Measurements from ENCODE around the gene HPCAL1.

The HPCAL1 gene

GRCh38 chr2:10329580-10329879 lies 26.8 kb downstream of the HPCAL1 start:
- no peak overlapping the region for H3K4me3 ChIP-seq (ENCODE audit: low read depth, low read length)
- peaks cover 2% of the 10 kb centered on the region for H3K79me2 ChIP-seq (ENCODE audit: control insufficient read depth, insufficient read depth, low read length, poor library complexity)
- no peak overlapping the region for H3K9ac ChIP-seq (ENCODE audit: low read length)
- H3K4ac ChIP-seq (ENCODE audit: low read depth, low read length): peak overlapping the region; percentile 12
- no peak overlapping the region for H4K8ac ChIP-seq (ENCODE audit: low read depth, low read length)
- H2BK120ac ChIP-seq (ENCODE audit: insufficient read depth, low read length, poor library complexity): peak overlapping the region; percentile 1
- H3K4me1 ChIP-seq (ENCODE audit: control insufficient read depth in 1 of 2, insufficient read depth in 2 of 2, low read length in 2 of 2): peaks cover 28 to 32% of the 10 kb centered on the region in 2 experiments
- no peaks in the 10 kb centered on the region for H3K27me3 ChIP-seq (ENCODE audit: insufficient read depth, low read length)
- H4K91ac ChIP-seq (ENCODE audit: low read depth, low read length): peak overlapping the region; percentile 51
- no peak overlapping the region for H3K4me2 ChIP-seq (ENCODE audit: low read length)
- peaks cover 10% of the 10 kb centered on the region for H3K79me1 ChIP-seq (ENCODE audit: low read length)
- no peak overlapping the region for H4K12ac ChIP-seq (ENCODE audit: low read depth, low read length)
- no peak for DNase-seq
- H2BK12ac ChIP-seq (ENCODE audit: low read length): peak overlapping the region; percentile 56
- no CpG with 5 or more reads among the region's 6 CpGs for WGBS (ENCODE audit: extremely low coverage, insufficient coverage, insufficient read length)
- peak overlapping the region; percentile 43 for H2AK5ac ChIP-seq (ENCODE audit: low read length)
- no peaks in the 10 kb centered on the region for H3K9me3 ChIP-seq (ENCODE audit: insufficient read depth, low read depth, low read length)
- H3K14ac ChIP-seq (ENCODE audit: low read length): no peak overlapping the region
- peak overlapping the region; percentile 30 for H3K18ac ChIP-seq (ENCODE audit: low read length)
- no peak overlapping the region for H2AFZ ChIP-seq (ENCODE audit: insufficient read depth, low read length, poor library complexity)
- H3K36me3 ChIP-seq (ENCODE audit: control insufficient read depth in 1 of 2, insufficient read depth in 2 of 2, low read length in 2 of 2): no peaks in the 10 kb centered on the region
- no peak overlapping the region for H2BK5ac ChIP-seq (ENCODE audit: low read depth, low read length, poor library complexity)
- no peak overlapping the region for H3K23ac ChIP-seq (ENCODE audit: low read length)
- peak overlapping the region; percentile 20 for H3K27ac ChIP-seq (ENCODE audit: low read depth, low read length)

DNA sequence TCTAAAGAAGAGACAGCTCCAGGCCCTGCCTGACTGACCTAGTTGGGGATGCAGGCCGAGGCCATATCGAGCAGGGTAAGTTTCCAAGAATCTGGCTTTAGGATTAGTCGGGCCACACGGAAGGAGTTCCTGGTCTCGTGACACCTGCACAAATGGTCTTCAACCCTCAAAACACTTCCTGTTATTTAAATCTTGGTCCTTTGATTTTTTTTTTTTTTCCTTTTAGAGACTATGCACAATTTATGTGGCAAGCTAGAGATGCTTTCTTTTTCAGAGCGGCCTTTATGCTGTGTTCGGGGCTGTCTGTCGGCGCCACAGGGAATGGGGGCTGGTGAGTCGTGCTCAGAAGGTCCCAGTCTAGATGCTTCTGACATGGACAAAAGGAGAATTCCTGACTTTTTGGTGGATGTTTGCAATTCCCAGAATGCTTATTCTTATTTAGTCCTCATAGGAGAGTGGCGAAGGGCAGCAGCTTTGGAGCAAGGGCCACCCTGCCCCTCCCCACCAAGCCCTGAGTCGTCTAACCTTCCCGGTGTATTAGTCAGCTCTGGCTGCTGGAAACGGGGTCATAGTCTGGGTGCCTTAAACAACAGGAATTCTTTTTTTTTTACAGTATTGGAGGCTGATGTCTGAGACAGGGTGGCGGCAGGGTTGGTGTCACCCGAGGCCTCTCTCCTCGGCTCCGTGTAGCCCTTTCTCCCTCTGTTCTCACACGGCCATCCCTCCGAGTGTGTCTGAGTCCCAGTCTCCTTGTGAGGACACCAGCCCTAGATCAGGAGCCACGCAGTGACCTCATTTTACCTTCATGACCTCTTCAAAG lies 27.4 kb downstream of the HPCAL1 start:
- peak overlapping the region; percentile 39 for H3K18ac ChIP-seq (ENCODE audit: low read length)
- H4K12ac ChIP-seq (ENCODE audit: low read depth, low read length): no peak overlapping the region
- peak overlapping the region; percentile 26 for H2BK5ac ChIP-seq (ENCODE audit: low read depth, low read length, poor library complexity)
- no peaks in the 10 kb centered on the region for H3K27me3 ChIP-seq (ENCODE audit: insufficient read depth, low read length)
- peaks cover 28 to 32% of the 10 kb centered on the region in 2 experiments for H3K4me1 ChIP-seq (ENCODE audit: control insufficient read depth in 1 of 2, insufficient read depth in 2 of 2, low read length in 2 of 2)
- no peak overlapping the region for H3K4me2 ChIP-seq (ENCODE audit: low read length)
- H4K8ac ChIP-seq (ENCODE audit: low read depth, low read length): no peak overlapping the region
- H3K14ac ChIP-seq (ENCODE audit: low read length): peak overlapping the region; percentile 69
- peak overlapping the region; percentile 69 for H3K27ac ChIP-seq (ENCODE audit: low read depth, low read length)
- no peaks in the 10 kb centered on the region for H3K36me3 ChIP-seq (ENCODE audit: control insufficient read depth in 1 of 2, insufficient read depth in 2 of 2, low read length in 2 of 2)
- no peak overlapping the region for H2BK12ac ChIP-seq (ENCODE audit: low read length)
- no peak overlapping the region for H3K4me3 ChIP-seq (ENCODE audit: low read depth, low read length)
- no peak overlapping the region for H3K9ac ChIP-seq (ENCODE audit: low read length)
- H2AFZ ChIP-seq (ENCODE audit: insufficient read depth, low read length, poor library complexity): peak overlapping the region; percentile 6
- peak overlapping the region; percentile 34 for H3K4ac ChIP-seq (ENCODE audit: low read depth, low read length)
- DNase-seq: peak; percentile 95 to 97
- peaks cover 2% of the 10 kb centered on the region for H3K79me2 ChIP-seq (ENCODE audit: control insufficient read depth, insufficient read depth, low read length, poor library complexity)
- no peak overlapping the region for H3K23ac ChIP-seq (ENCODE audit: low read length)
- H3K79me1 ChIP-seq (ENCODE audit: low read length): peaks cover 10% of the 10 kb centered on the region
- WGBS (ENCODE audit: extremely low coverage, insufficient coverage, insufficient read length): no CpG with 5 or more reads among the region's 21 CpGs
- H3K9me3 ChIP-seq (ENCODE audit: insufficient read depth, low read depth, low read length): peaks cover under 1% of the 10 kb centered on the region
- no peak overlapping the region for H2AK5ac ChIP-seq (ENCODE audit: low read length)
- H2BK120ac ChIP-seq (ENCODE audit: insufficient read depth, low read length, poor library complexity): peak overlapping the region; percentile 3
- H4K91ac ChIP-seq (ENCODE audit: low read depth, low read length): peak overlapping the region; percentile 51

- Histone ChIP-seq H3K4me1 (ENCODE audit: control insufficient read depth in 1 of 2, insufficient read depth in 2 of 2, low read length in 2 of 2) (peaks cover 28 to 32% of the 10 kb centered on the region in 2 experiments), H4K91ac (ENCODE audit: low read depth, low read length) (peak overlapping the region; percentile 46), H3K79me2 (ENCODE audit: control insufficient read depth, insufficient read depth, low read length, poor library complexity) (peaks cover 2% of the 10 kb centered on the region), H2AK5ac (ENCODE audit: low read length) (peak overlapping the region; percentile 18), H3K23ac (ENCODE audit: low read length) (no peak overlapping the region), H3K4me2 (ENCODE audit: low read length) (no peak overlapping the region), H3K18ac (ENCODE audit: low read length) (peak overlapping the region; percentile 39), H3K9me3 (ENCODE audit: insufficient read depth, low read depth, low read length) (peaks cover 3% of the 10 kb centered on the region), H3K4me3 (ENCODE audit: low read depth, low read length) (no peak overlapping the region), H4K12ac (ENCODE audit: low read depth, low read length) (no peak overlapping the region), H3K4ac (ENCODE audit: low read depth, low read length) (peak overlapping the region; percentile 34), H2BK120ac (ENCODE audit: insufficient read depth, low read length, poor library complexity) (peak overlapping the region; percentile 3), H4K8ac (ENCODE audit: low read depth, low read length) (no peak overlapping the region), H3K36me3 (ENCODE audit: control insufficient read depth in 1 of 2, insufficient read depth in 2 of 2, low read length in 2 of 2) (no peaks in the 10 kb centered on the region), H3K27me3 (ENCODE audit: insufficient read depth, low read length) (no peaks in the 10 kb centered on the region), H3K14ac (ENCODE audit: low read length) (peak overlapping the region; percentile 69), H2BK12ac (ENCODE audit: low read length) (peak overlapping the region; percentile 51), H3K9ac (ENCODE audit: low read length) (no peak overlapping the region), H2BK5ac (ENCODE audit: low read depth, low read length, poor library complexity) (peak overlapping the region; percentile 26), H3K27ac (ENCODE audit: low read depth, low read length) (peak overlapping the region; percentile 69), H2AFZ (ENCODE audit: insufficient read depth, low read length, poor library complexity) (peak overlapping the region; percentile 6), H3K79me1 (ENCODE audit: low read length) (peaks cover 10% of the 10 kb centered on the region)
- DNase-seq: no peak
- no CpG with 5 or more reads among the region's 9 CpGs for WGBS (ENCODE audit: extremely low coverage, insufficient coverage, insufficient read length)
Observed at GRCh38 chr2:10330700-10331026, 28.0 kb downstream of the HPCAL1 start.

DNA sequence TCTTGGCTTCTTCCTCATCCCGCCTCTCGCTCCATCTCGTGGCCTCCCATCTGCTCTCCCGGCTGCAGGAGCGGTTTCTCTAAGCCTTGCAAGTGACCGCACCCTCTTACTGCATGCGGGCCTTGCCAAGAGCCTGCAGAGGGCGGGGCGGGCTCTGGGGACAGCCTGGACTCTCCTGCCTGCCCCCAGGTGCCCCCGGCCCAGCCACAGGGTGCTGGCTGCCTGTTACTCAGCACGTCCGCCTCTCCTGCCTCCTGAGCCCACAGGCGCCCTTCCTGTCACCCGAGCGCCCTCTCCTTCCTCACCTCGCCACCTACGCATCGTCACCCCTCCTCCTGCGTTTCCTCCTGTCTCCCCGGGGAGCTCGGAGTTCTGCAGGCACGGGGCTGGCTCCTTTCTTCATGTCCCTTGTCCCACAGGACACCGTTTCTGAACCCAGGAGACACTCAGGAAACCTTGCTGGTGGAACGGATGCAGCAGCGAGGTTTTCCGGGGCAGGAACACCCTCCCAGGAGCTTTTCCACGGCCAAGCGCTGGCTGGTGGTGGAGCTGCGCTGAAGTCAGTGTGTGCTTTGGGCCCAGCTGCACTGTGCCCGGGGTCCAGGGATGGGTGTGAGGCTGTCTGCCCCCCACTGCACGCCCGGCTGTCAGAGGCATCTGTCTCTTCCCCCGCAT lies 28.5 kb downstream of the HPCAL1 start:
- Histone ChIP-seq H3K9ac (ENCODE audit: low read length) (no peak overlapping the region), H3K27me3 (ENCODE audit: insufficient read depth, low read length) (no peaks in the 10 kb centered on the region), H4K8ac (ENCODE audit: low read depth, low read length) (peak overlapping the region; percentile 8), H3K79me2 (ENCODE audit: control insufficient read depth, insufficient read depth, low read length, poor library complexity) (peaks cover 2% of the 10 kb centered on the region), H3K4ac (ENCODE audit: low read depth, low read length) (peak overlapping the region; percentile 34), H2BK120ac (ENCODE audit: insufficient read depth, low read length, poor library complexity) (no peak overlapping the region), H2AFZ (ENCODE audit: insufficient read depth, low read length, poor library complexity) (no peak overlapping the region), H3K36me3 (ENCODE audit: control insufficient read depth in 1 of 2, insufficient read depth in 2 of 2, low read length in 2 of 2) (no peaks in the 10 kb centered on the region), H3K14ac (ENCODE audit: low read length) (no peak overlapping the region), H2AK5ac (ENCODE audit: low read length) (peak overlapping the region; percentile 18), H3K27ac (ENCODE audit: low read depth, low read length) (no peak overlapping the region), H3K4me2 (ENCODE audit: low read length) (no peak overlapping the region), H3K18ac (ENCODE audit: low read length) (peak overlapping the region; percentile 39), H3K23ac (ENCODE audit: low read length) (no peak overlapping the region), H3K4me3 (ENCODE audit: low read depth, low read length) (peak overlapping the region; percentile 13), H3K79me1 (ENCODE audit: low read length) (peaks cover 10% of the 10 kb centered on the region), H2BK5ac (ENCODE audit: low read depth, low read length, poor library complexity) (no peak overlapping the region), H4K12ac (ENCODE audit: low read depth, low read length) (no peak overlapping the region), H4K91ac (ENCODE audit: low read depth, low read length) (peak overlapping the region; percentile 46), H2BK12ac (ENCODE audit: low read length) (peak overlapping the region; percentile 51), H3K9me3 (ENCODE audit: insufficient read depth, low read depth, low read length) (peaks cover 3% of the 10 kb centered on the region), H3K4me1 (ENCODE audit: control insufficient read depth in 1 of 2, insufficient read depth in 2 of 2, low read length in 2 of 2) (peaks cover 28 to 32% of the 10 kb centered on the region in 2 experiments)
- DNase-seq: peak; percentile 96 to 98
- no CpG with 5 or more reads among the region's 33 CpGs for WGBS (ENCODE audit: extremely low coverage, insufficient coverage, insufficient read length)
